Subcutaneous abdominal adipose tissue (tissue), 5 donors: ENCODE measurements around the gene PCDH17.

Experiments used
- H3K27ac ChIP-seq: one replicate; pipeline ENCODE4 v1.7.0; 2013; ENCODE audit warnings: low read depth, mild to moderate bottlenecking, inconsistent platforms, low read length, moderate library complexity
- H3K27me3 ChIP-seq, 5 donors: one replicate each; pipeline ENCODE4 v1.7.0; 2013; ENCODE audit warnings: low read length in 5 of 5, inconsistent platforms in 1 of 5; ENCODE audit not compliant: control insufficient read depth in 5 of 5, insufficient read depth in 4 of 5
- H3K36me3 ChIP-seq, 5 donors: one replicate each; pipeline ENCODE4 v1.7.0; 2013; ENCODE audit warnings: low read length in 5 of 5; ENCODE audit not compliant: control insufficient read depth in 5 of 5, insufficient read depth in 5 of 5
- H3K4me1 ChIP-seq, 5 donors: one replicate each; pipeline ENCODE4 v1.7.0; 2013; ENCODE audit warnings: low read length in 5 of 5, mild to moderate bottlenecking in 3 of 5, moderate library complexity in 1 of 5; ENCODE audit not compliant: control insufficient read depth in 5 of 5, insufficient read depth in 5 of 5
- H3K4me3 ChIP-seq, 5 donors: one replicate each; pipeline ENCODE4 v1.7.0; 2013; ENCODE audit warnings: low read length in 5 of 5, low read depth in 1 of 5
- H3K9ac ChIP-seq, 5 donors: one replicate each; pipeline ENCODE4 v1.7.0; 2013; ENCODE audit warnings: low read length in 5 of 5, mild to moderate bottlenecking in 4 of 5, moderate library complexity in 3 of 5
- H3K9me3 ChIP-seq, 5 donors: one replicate each; pipeline ENCODE4 v1.7.0; 2013; ENCODE audit warnings: low read length in 5 of 5; ENCODE audit not compliant: control insufficient read depth in 5 of 5
- donor health status: healthy.
- donor health status: healthy.
- donor health status: healthy.
- donor health status: healthy.
- donor health status: healthy.

PCDH17 gene

DNA sequence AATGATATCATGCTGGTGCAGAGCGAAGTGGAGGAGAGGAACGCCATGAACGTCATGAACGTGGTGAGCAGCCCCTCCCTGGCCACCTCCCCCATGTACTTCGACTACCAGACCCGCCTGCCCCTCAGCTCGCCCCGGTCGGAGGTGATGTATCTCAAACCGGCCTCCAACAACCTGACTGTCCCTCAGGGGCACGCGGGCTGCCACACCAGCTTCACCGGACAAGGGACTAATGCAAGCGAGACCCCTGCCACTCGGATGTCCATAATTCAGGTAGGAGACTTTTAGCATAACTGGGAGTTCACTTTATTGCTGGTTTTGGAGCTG is 3.3 kb downstream of the PCDH17 start:
- H3K9me3 ChIP-seq: no peaks in the 10 kb centered on the region
- peaks cover 2 to 50% (median 35%) of the 10 kb centered on the region in 5 donors for H3K4me1 ChIP-seq
- peak overlapping the region in 4 of 5 donors; percentile 49 to 79 (median 69) for H3K4me3 ChIP-seq
- no peaks in the 10 kb centered on the region for H3K36me3 ChIP-seq
- H3K27ac ChIP-seq: no peak overlapping the region
- H3K27me3 ChIP-seq: peaks cover 27 to 43% (median 32%) of the 10 kb centered on the region in 5 donors
- H3K9ac ChIP-seq: peak overlapping the region in 1 of 5 donors; percentile 72

DNA sequence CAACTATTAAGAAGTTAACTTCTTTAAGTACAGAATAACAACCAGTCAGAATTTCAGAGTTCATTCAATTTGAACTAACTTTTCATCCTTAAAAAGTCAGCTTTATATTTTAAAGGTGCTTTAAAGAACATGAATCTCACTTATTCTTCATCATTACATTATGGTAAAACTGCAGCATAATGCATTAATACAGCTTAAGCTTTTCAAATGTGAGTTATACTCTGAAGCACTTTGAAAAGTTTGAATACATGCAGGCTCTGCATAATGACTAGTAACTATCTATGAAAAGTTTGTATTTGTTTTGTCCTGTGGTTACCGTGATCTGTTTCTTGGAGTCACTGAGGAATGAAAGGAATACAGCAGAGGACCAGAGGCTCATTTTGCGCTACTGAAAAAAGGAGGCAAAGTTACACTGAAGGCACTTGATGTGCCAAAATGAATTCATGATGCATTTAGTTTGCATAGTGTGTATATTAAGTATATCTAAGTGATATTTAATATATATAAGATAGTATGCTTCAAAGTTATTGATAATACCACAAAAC is 4.1 kb downstream of the PCDH17 start:
- H3K27ac ChIP-seq: no peak overlapping the region
- peaks cover 2 to 42% (median 29%) of the 10 kb centered on the region in 5 donors for H3K4me1 ChIP-seq
- H3K9ac ChIP-seq: no peak overlapping the region
- peak overlapping the region in 1 of 5 donors; percentile 26 for H3K4me3 ChIP-seq
- H3K36me3 ChIP-seq: no peaks in the 10 kb centered on the region
- H3K9me3 ChIP-seq: no peaks in the 10 kb centered on the region
- H3K27me3 ChIP-seq: peaks cover 21 to 42% (median 31%) of the 10 kb centered on the region in 5 donors

DNA sequence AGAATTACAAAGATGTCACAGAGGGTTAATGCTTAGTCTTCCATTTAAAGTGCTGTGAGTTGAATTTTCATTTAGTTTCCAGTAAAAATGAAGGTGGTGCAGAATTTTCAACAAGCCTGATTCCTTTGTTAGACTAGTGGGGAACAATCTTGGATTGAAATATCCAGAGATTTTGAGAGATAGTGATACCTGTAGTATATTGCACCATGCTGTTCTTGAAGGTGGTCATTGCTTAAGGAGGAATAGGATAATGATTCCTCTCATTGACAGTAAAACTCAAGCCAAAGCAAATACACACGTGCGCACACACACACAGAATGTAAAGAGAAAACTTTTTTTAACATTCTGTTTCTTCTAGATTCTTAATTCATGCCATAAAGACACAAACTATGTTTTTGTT is 5.3 kb downstream of the PCDH17 start:
- H3K36me3 ChIP-seq: no peaks in the 10 kb centered on the region
- no peak overlapping the region for H3K27ac ChIP-seq
- H3K9ac ChIP-seq: no peak overlapping the region
- peaks cover 11 to 31% (median 28%) of the 10 kb centered on the region in 5 donors for H3K27me3 ChIP-seq
- H3K9me3 ChIP-seq: no peaks in the 10 kb centered on the region
- H3K4me1 ChIP-seq: peaks cover 2 to 30% (median 17%) of the 10 kb centered on the region in 5 donors
- no peak overlapping the region for H3K4me3 ChIP-seq

DNA sequence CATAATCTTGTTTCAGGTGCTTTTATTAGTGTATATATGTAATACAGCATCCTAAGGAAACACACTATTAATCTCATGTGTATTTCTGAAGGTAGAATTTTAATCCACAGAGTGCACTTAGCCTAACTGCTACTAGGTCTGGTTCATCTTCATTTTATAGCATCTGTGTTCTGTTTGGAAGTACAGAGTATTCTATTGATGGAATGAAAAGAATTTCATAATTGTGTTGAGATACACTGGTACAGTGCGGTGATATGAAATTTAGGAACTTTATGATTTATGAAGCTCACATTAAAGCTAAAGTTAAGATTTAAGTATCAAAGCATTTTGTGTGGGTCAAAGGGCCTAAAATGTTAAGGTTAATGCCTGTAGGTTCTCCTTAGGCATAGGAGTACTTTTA is 6.0 kb downstream of the PCDH17 start:
- Histone ChIP-seq H3K4me3 (peak overlapping the region in 1 of 5 donors; percentile 4), H3K4me1 (peaks cover 1 to 23% (median 10%) of the 10 kb centered on the region in 5 donors), H3K36me3 (no peaks in the 10 kb centered on the region), H3K27me3 (peaks cover 11 to 24% (median 21%) of the 10 kb centered on the region in 5 donors), H3K9ac (no peak overlapping the region), H3K9me3 (no peaks in the 10 kb centered on the region), H3K27ac (no peak overlapping the region)

DNA sequence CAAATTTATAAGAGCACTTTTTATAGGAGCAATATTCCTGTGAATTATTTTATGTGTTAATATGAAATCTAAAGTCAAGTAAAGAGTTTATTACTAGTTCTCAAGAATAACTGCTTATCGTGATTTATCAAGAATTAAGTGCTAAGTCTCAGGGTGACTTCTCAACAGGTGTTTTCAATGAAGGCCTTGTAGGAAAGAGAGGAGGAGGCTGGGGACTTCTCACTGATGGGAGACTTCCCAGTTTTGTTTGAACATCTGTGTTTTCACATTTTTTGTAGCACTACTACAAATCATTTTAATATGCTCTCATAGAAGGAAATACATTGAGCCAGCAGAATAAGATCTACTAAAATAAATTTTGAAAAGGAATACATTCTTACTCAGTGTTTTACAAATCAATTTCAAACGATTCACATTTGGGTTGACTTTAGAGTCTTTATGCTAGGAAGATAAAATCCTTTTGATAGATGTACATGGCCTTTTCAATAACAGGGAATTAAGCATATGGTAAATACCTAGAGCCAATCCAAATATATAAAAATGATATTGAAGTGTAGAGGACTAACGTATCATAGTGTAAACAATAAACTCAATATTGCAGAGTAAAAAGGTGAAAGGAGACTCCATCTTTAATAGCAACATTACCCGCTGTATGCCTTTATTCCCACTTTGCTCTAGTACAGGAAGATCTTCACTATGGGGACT is 6.8 kb downstream of the PCDH17 start:
- H3K4me1 ChIP-seq: peaks cover 0 to 14% (median 1%) of the 10 kb centered on the region in 5 donors
- no peaks in the 10 kb centered on the region for H3K36me3 ChIP-seq
- no peak overlapping the region for H3K27ac ChIP-seq
- no peaks in the 10 kb centered on the region for H3K9me3 ChIP-seq
- peaks cover 6 to 16% (median 13%) of the 10 kb centered on the region in 5 donors for H3K27me3 ChIP-seq
- no peak overlapping the region for H3K4me3 ChIP-seq
- H3K9ac ChIP-seq: no peak overlapping the region

DNA sequence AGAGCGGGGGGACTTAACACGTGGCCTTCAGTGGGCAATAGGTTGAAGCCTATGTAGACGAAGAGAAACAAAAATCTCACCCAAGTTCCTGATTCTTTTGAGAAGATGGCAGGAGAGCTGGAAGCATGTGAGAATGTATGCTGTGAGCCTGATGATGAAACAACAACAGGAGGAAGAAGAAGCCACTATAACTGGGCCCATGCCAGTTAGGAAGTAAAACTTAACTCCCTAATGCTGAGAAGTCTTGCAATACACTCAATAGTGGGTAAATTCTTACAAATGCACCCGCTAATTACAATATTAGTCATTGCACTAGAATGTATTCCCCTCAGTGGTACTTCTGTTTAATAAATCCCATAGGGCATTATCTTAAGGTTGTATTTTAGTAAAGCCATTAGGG is 9.1 kb downstream of the PCDH17 start:
- Histone ChIP-seq H3K4me3 (no peak overlapping the region), H3K27ac (no peak overlapping the region), H3K27me3 (no peaks in the 10 kb centered on the region), H3K36me3 (no peaks in the 10 kb centered on the region), H3K4me1 (no peaks in the 10 kb centered on the region), H3K9me3 (no peaks in the 10 kb centered on the region), H3K9ac (no peak overlapping the region)

DNA sequence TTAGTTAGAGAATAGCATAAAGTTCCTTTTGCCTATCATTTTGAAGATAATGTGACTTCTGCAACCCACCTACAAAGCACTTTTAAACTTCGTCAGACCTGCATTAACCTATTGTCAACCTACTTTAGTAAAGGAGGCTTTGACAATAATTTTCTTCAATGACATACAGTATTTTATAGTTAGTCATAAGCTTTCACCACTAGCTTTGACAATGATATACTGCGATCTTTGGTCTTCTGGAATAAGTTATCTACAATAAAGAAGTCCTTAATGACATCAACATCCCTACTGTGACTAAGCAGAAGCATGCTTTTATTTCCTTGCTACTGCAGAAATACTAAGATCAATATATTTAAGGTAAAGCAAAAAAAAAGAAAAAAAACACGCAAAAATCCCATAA is 9.5 kb downstream of the PCDH17 start:
- Histone ChIP-seq H3K9ac (no peak overlapping the region), H3K27ac (no peak overlapping the region), H3K4me3 (no peak overlapping the region), H3K9me3 (no peaks in the 10 kb centered on the region), H3K36me3 (no peaks in the 10 kb centered on the region), H3K27me3 (no peaks in the 10 kb centered on the region), H3K4me1 (no peaks in the 10 kb centered on the region)

DNA sequence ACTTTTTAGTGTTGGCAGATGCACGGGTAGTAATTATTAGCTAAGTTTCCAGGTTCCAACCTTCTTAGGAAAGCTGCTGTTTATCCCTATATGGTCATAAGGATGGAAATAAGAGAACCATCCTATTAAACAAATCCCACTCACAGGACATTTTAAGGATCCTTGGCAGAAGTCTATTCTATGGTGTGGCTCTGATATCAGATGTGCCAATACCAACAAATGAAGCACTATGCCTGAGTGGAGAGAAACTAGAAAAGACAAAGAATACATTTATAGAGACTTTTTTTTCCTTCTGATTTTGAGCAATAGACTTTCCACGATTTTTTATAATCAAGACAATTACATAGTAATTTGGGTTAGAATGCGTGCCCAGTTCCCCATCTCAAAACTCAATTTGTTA is 12.6 kb downstream of the PCDH17 start:
- no peak overlapping the region for H3K27ac ChIP-seq
- H3K9ac ChIP-seq: no peak overlapping the region
- H3K4me3 ChIP-seq: no peak overlapping the region
- H3K36me3 ChIP-seq: no peaks in the 10 kb centered on the region
- H3K9me3 ChIP-seq: no peaks in the 10 kb centered on the region
- no peaks in the 10 kb centered on the region for H3K27me3 ChIP-seq
- no peaks in the 10 kb centered on the region for H3K4me1 ChIP-seq

DNA sequence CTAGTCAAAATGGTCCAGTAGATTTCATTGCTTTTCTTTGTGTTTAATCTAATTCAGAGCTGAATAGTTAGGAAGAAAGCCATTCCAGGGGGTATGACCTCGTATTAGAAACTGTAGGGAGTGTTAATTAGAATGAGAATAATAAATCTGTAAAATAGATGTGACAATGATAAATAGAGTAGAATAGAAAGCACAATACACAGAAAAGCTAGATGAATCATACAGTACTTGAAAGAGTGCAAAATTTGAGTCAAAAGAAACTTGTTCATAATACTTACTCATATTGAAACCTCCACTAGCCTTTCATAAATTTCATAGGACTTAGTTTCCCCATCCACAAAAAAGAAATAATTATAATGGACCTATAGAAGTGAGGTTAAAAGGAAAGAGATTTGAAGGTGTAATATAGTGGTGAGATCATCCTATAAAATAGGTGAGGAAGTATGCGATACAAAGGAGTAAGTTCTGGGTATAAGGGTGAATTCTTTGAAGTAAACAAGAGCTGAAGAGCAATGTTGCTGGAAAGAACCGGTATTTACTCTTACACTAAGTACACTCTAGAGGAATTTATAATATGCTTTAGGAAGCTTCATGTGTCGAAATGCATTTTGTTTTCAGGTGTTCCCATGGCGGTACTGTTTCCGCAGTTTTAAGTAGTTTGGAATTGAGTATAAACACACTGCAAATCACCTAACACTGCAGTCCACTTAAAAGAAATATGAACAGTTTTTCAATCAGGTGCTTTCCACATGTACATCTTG is 21.9 kb downstream of the PCDH17 start:
- no peak overlapping the region for H3K4me3 ChIP-seq
- H3K27ac ChIP-seq: no peak overlapping the region
- no peak overlapping the region for H3K9ac ChIP-seq
- H3K4me1 ChIP-seq: no peaks in the 10 kb centered on the region
- H3K9me3 ChIP-seq: no peaks in the 10 kb centered on the region
- H3K36me3 ChIP-seq: no peaks in the 10 kb centered on the region
- H3K27me3 ChIP-seq: no peaks in the 10 kb centered on the region

DNA sequence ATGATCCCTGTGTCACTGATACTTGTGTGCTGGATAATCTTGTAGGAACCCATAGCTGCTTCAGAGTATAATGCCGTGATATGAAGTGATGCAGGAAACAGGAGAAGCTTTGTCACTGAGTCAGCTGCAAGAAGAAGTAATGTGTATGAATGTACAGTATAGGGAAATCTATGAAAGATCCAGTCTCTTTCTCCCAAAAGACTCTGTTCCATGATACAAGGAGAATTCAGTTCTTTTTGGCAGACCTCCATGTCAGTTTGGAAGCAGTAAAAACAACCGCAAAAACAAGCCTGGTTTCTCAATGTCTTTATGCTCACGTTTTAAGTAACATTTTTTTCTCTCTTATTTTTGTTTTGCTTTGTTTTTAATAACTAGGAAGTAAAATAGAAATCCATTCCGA is 33.9 kb downstream of the PCDH17 start:
- H3K36me3 ChIP-seq: no peaks in the 10 kb centered on the region
- no peak overlapping the region for H3K27ac ChIP-seq
- H3K4me3 ChIP-seq: no peak overlapping the region
- H3K9ac ChIP-seq: no peak overlapping the region
- H3K9me3 ChIP-seq: no peaks in the 10 kb centered on the region
- no peaks in the 10 kb centered on the region for H3K4me1 ChIP-seq
- no peaks in the 10 kb centered on the region for H3K27me3 ChIP-seq
